ENCODE data around the gene NABP1. TPM values are rescaled to one million over a fixed set of nuclear protein-coding genes. Genes with fewer than 3 reads are reported as not detected.

Gene NABP1
- total RNA-seq, 1 donor from 2014 or later, result 64.3 TPM

GRCh38 chr2:191730263-191730662, 52.3 kb downstream of the NABP1 start:
- DNase-seq (ENCODE audit: low spot score) (no peak), ATAC-seq (no peak)
- intact Hi-C loops (cut with DNase I), result no loop called here

Other genes with a start within 250 kb of the NABP1 start
- gene CAVIN2, start 169.0 kb downstream of the NABP1 start, total RNA-seq, result 71.1 TPM